Measurements from ENCODE around the gene BABAM2.
"Not testable (repeated sequence)": the region's sequence is repeated elsewhere in the genome, so short reads cannot be mapped to it uniquely, and the experiment has no call there.

- not testable (repeated sequence) for TF ChIP-seq CTCF, MAX (IDR thresholded peaks at IDR 0.05; ENCODE audit: low read depth, low read length)
Measured at GRCh38 chr2:28255231-28255630, 364.7 kb downstream of the BABAM2 start.
